Upper lobe of left lung (tissue), 4 donors: Measurements from ENCODE around the gene STX2.
"Not testable (repeated sequence)": the region's sequence is repeated elsewhere in the genome, so short reads cannot be mapped to it uniquely, and the experiment has no call there.

Experiments used
- EP300 ChIP-seq, 4 donors: sonication (generic); formaldehyde crosslinking; IDR thresholded peaks; one replicate each; pipeline ENCODE4 v1.5.1; 2017; ENCODE audit warnings: antibody characterized with exemption in 4 of 4, control low read depth in 2 of 4
- POLR2A ChIP-seq, 4 donors: fragments of 450-650 bp; IDR thresholded peaks; one replicate each; pipeline ENCODE4 v1.5.1; 2016 to 2017; ENCODE audit warnings: antibody characterized with exemption in 4 of 4, mild to moderate bottlenecking in 2 of 4
- POLR2AphosphoS5 ChIP-seq, 2 donors: sonication (generic); formaldehyde crosslinking; IDR thresholded peaks; one replicate each; pipeline ENCODE4 v1.5.1; 2017; ENCODE audit warnings: antibody characterized with exemption in 2 of 2
- TF ChIP-seq, protein P1 (sequence below), 6 experiments: fragments of 450-650 bp in 4 of 6; fragments of 200-600 bp in 2 of 6; sonication (generic) in 2 of 6; IDR thresholded peaks; one replicate each; pipeline ENCODE4 v1.5.1; 2016 to 2019; ENCODE audit warnings: antibody characterized with exemption in 6 of 6

DNA sequence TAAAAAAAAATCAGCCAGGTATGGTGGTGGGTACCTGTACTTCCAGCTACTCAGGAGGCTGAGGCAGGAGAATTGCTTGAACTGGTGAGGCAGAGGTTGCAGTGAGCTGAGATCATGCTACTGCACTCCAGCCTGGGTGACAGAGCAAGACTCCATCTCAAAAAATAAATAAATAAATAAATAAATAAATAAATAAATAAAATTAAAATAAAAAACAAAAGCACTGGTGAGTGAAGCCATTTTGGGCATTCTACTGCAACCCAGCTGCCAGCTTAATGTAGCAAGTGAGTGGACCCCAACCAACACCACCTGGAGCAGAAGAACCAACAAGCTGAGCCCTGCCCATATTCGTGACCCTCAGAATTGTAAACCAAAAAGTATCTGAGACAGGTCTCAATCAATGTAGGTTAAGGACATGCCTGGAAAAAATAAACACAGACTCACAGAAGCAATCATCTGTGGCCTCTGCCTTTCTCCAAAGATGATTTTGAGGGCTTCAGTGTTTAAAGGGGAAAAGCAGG lies 9.8 kb upstream of the STX2 start:
- not testable (repeated sequence) for TF ChIP-seq EP300, POLR2A, POLR2AphosphoS5 (IDR thresholded peaks at IDR 0.05)
- TF ChIP-seq, protein P1, sequence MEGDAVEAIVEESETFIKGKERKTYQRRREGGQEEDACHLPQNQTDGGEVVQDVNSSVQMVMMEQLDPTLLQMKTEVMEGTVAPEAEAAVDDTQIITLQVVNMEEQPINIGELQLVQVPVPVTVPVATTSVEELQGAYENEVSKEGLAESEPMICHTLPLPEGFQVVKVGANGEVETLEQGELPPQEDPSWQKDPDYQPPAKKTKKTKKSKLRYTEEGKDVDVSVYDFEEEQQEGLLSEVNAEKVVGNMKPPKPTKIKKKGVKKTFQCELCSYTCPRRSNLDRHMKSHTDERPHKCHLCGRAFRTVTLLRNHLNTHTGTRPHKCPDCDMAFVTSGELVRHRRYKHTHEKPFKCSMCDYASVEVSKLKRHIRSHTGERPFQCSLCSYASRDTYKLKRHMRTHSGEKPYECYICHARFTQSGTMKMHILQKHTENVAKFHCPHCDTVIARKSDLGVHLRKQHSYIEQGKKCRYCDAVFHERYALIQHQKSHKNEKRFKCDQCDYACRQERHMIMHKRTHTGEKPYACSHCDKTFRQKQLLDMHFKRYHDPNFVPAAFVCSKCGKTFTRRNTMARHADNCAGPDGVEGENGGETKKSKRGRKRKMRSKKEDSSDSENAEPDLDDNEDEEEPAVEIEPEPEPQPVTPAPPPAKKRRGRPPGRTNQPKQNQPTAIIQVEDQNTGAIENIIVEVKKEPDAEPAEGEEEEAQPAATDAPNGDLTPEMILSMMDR (IDR thresholded peaks at IDR 0.05) = not testable (repeated sequence)
